Stimulated activated CD8-positive, alpha-beta memory T cell treated with anti-CD3 and anti-CD28 coated beads, Interleukin-7, amount 100 ng/mL, for 48 hours (primary cell): ENCODE measurements around the gene FBXO27.
A peak's percentile ranks its signal among the peaks of the same experiment; 100 is the strongest.
"Not testable (repeated sequence)": the region's sequence is repeated elsewhere in the genome, so short reads cannot be mapped to it uniquely, and the experiment has no call there.

Experiments used
- DNase-seq, 2 donors: peaks; one replicate each; pipeline ENCODE4 v3.0.0-alpha.2; 2020; ENCODE audit warnings: low read depth in 1 of 2; ENCODE audit errors: extremely low read depth in 1 of 2

Gene FBXO27

DNA sequence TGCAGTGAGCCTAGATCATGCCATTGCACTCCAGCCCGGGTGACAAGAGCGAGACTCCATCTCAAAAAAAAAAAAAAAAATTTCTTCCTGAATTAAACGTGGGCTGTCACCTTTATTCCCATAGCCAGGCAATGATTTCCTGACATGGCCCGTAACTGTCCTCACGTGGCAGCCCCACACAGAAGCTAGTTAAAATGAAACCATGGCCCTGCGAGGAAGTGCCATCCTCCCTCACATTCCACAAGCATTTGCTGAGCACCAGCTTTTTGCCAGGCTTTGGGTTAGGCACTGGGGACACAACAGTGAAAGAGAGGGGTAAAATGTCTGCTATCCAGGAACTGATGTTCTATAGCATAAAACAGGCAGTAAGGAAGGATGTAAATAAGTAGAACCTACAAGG, 13.2 kb upstream of the FBXO27 start:
- no peak for DNase-seq

DNA sequence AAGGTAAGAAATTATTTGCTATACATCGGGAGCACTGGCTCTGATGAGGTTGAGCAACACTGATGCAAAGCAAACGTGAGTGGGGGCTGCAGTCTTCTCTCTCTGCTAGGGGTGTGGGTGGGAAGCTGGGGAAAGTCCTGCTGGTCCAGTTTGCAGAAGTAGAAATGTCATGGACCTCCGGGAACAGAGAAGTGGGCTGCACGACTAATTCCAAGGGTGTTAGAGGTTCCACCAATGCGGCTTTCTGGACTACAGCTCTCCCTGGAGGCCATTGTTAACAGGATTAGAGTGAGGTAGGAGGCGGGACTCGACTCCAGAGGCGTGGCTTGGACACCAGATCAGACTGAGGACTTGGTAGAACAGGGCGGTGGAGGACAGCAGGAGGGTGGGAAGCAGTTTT, 5.7 kb upstream of the FBXO27 start:
- DNase-seq = no peak

DNA sequence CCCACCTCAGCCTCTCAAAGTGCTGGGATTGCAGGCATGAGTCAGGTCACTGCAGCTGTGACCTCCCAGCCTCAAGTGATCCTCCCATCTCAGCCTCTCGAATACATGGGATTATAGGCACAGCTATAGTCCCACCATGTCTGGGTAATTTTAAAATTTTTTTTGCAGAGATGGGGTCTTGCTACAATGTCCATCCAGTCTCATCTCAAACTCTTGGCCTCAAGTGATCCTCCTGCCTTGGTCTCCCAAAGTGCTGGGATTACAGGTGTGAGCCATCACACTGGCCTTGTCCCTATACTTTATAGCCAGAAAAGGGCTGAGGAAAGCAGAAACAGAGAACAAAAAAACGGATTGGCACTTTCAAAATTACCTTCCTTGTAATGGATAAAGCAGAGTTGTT, 4.8 kb upstream of the FBXO27 start:
- DNase-seq = no peak

DNA sequence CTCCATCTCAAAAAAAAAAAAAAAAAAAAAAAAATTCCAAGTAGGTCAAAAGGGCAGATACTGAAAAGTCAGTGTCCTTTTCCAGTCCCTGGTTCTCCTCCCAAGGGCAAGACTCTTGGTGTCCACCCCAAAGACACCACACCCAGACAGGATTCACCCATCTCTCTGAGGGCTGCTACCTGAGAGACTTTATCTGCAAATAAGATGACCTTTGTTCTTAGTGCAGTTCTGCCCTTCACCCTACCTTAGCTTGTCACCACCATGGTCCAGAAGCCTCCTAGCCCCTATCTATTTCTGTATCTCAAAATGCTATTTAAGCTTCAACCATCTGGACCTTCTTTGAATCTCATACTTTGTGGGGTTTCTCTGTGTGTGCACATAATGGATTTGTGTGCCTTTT, 4.2 kb upstream of the FBXO27 start:
- DNase-seq = no peak

DNA sequence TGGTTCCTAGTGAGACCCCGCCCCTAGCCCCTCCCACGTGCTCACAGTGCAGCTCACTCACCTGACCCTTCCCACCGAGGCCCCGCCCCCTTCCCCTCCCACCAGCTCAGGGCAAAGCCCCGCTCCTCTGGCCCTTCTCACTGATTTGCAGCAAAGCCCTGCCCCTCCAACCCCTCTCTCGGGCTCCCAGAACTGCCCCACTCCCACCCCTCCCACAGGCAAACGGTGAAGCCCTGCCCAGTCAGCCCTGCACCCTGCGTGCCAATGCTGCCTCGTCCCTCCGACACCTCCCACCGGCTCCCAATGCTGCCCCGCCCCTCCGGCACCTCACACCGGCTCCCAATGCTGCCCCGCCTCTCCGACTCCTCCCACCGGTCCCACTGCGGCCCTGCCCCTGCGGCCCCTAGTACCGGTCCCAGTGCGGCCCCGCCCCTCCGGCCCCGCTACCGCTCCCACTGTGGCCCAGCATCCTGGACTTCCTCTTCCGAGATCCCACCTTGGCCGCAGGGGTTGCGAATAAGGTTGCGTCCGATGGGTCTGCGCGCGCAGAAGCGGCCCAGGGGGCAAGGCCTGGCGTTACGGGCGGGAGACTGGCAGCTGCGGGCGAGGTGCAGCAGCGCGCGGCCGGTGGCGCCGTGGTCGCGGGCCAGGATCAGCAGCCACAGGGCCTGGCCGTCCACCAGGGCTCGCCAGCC, 834 bp downstream of the FBXO27 start:
- peak; percentile 62 to 84 for DNase-seq

DNA sequence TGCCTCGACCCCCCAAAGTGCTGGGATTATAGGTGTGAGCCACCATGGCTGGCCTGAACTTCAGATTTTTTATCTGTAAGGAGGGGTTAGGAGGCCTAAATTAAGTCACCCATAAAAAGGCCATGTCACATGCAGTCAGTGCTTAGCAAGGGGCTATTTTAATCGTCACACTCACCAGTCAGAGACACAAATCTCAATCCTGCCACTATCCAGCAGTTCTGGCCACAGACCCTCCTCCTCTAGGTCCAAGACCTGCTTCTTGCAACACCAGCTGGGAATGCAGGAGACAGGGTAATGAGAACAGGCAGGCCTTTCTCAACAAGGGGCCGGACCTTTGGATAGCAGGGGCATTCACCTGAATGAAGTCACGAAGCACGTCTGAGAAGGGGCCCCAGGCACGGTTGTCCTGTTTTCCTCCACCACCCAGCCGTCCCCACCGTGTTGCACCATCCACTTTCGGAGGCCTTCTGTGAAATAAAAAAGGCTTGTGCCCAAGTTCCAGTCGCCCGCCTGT, 1.4 kb downstream of the FBXO27 start:
- no peak for DNase-seq

DNA sequence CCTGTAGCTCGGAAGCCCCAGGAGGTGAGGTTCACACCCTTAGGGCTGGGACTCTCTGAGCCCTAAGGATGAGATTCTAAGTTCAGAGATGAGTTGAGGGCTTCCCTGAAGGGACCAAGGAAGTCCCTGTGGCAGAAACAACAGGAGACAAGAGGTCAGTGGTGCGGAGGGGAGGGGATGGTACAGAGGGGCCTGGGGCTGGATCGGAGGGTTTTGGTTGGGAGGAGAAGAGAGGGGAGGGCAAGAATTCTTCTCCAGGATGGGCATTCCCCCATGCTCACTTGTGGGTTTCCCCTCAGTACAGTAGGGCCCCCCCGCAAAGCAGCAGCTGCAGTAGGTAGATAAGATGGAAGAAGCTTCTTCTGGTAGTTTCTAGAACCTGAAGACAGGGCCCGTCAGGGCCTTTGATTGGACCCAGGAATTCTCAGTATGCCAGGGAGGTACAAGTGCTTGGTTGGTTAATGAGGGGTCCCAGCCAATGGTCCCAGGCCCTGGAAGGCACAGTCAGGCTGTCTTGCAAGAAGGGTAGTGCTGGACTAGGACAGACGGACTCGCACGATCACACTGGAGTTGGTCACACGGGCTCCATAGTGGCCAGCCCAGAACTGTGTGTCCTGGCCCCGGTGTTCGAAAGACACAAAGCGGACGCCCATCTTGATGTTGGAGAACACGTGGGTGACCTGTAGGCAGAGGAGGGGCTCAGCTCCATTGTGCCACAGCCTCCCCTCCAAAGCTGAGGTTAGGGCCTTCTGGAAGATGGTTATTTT, 7.3 kb downstream of the FBXO27 start:
- DNase-seq = no peak

DNA sequence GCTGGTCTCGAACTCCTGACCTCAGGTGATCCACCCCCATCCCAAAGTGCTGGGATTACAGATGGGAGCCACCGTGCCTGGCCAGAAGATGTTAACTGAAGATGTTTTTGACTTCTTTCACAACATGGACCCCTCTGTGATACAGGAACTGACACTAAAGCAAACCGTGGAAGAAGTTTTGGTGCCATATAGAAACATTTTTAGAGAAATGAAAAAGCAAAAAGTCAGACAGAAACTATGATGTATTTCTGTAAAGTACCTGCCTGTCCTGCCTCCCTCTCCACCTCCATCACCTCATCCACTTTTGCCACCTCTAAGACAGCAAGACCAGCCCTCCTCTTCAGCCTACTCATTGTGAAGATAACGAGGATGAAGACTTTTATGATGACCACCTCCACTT, 11.3 kb downstream of the FBXO27 start:
- no peak for DNase-seq

DNA sequence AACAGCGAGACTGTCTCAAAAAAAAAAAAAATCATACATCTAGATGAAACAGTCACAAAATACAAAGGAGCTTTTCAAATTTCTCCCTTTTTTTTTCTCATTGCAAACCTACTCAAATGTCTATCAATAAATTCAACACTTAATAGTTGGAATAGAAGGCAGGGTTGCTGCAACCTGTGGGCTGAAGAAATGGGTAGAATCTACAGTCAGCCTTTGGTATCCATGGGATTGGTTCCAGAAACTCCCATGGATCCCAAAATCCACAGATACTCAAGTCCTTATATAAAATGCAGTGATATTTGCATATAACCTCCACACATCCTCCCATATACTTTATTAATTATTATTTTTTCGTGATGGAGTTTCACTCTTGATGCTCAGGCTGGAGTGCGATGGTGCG, 14.7 kb downstream of the FBXO27 start:
- DNase-seq = no peak

DNA sequence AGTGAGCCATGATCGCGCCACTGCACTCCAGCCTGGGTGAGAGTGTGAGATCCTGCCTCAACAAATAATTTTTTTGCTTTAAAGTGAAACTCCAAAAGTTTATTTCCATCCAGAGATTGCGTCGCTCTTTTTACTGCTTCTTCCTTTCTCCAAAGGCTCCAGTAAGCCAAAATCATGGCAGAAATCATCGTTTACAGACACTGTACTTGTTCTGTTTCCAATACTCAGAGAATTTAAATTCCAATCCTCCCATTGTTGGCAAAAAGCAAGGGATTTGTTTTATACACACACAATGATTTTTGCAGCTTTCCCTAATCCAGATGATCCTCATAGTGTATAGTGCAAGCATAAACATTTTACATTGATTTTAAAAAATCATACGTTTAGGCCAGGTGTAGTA, 15.3 kb downstream of the FBXO27 start:
- DNase-seq = no peak

DNA sequence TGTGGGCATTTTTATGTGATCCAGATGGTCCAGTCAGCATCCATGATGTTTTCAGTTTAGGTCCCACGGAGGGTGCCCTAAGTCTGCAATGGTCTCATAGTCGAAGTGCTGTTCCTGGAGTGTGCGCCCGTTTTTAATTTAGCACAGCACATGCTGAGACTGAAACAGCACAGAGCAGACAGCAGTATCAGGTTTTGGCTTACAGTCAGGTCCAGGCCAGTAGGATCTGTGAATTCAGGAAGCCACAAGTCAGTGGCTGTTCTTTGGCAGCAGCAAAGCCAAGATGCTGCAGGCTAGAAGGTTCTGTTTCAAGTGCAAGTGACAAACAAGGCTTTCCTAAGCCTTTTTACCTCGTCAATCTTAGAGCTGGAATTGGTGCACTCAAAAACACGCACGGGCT, 18.3 kb downstream of the FBXO27 start:
- DNase-seq = no peak

DNA sequence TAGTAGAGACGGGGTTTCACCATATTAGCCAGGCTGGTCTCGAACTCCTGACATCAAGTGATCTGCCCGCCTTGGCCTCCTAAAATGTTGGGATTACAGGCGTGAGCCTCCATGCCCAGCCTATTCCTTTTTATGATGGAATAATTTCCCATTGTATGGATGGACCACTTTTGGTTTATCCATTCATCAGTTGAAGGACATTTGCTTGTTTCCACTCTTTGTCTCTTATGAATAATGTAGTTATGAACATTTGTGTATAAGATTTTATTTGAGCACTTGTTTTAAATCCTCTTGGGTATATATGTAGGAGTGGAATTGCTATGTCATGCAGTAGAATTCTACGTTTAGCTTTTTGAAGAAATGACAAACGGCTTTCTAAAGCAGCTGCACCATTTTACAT, 23.3 kb downstream of the FBXO27 start:
- no peak for DNase-seq

DNA sequence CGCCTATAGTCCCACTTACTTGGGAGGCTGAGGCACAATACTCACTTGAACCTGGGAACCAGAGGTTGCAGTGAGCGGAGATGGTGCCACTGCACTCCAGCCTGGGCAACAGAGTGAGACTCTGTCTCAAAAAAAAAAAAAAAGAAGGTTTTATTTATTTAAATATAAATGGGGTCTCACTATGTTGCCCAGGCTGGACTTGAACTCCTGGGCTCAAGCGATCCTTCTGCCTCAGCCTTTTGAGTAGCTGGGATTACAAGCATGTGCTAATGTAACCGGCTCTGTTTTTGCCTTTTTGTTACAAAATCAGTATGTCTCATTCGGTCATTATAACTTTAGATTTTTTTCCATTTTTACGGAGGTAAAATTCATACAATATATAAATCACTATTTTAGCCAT, 24.2 kb downstream of the FBXO27 start:
- DNase-seq = no peak

DNA sequence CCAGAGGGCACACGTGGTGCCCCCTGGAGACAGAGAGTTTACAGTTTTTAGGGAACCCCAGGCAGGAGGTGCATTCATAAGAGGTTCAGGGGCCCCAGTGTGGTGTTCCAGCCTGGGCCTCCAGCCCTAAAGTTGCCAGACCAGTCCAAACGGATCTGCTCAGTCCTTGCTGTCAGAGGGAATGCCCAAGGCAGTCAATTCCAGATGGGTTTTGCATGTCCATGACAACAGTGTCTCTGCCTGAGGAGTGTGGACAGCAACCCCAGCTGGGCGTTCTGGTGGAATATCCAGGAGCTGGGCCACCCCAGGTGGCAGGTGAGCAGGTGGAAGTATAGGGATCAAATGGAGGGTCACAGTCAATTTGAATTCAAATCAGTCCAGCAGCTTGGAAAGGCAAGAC, 25.3 kb downstream of the FBXO27 start:
- no peak for DNase-seq

DNA sequence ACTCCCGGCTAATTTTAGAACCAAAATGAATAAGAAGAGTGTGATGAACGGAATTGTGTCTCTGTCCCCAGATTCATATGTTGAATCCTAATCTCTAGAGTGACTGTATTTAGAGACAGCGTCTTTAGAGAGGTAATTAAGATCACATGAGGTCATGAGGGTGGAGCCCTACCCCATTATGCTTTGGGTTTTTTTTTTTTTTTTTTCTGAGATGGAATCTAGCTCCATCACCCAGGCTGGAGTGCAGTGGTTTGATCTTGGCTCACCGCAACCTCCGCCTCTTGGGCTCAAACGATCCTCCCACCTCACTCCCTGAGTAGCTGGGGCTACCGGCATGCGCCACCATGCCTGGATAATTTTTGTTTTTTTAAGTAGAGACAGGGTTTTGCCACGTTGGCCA, 27.9 kb downstream of the FBXO27 start:
- no peak for DNase-seq

DNA sequence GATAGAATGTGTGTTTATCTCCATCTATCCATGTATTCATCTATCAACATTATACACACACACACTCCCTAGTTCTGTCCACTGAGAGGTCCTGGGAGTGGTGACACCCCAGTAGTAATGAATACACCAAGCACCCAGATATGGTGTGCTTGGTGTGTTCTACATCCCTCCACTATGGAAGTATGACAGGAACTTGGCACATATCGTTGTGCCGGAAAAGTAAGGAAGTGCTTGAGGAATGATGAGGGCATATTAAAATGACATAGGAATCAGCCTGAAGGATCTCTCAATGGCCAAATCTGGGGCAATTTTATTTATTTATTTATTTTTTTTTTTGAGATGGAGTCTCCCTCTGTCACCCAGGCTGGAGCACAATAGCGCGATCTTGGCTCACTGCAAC, 28.6 kb downstream of the FBXO27 start:
- no peak for DNase-seq

DNA sequence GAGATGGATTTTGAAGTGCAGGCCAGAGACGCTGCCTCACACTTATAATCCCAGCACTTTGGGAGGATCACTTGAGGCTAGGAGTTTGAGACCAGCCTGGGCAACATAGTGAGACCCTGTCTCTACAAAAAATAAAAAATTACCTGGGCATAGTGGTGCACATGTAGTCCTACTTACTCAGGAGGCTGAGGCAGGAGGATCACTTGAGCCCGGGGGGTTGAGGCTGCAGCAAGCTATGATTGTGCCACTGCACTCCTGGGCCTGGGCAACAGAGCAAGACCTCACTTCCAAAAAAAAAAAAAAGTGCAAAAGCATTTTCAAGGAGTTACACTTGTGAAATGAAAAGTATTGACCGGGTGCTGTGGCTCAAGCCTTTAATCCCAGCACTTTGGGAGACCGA, 29.2 kb downstream of the FBXO27 start:
- DNase-seq = no peak

DNA sequence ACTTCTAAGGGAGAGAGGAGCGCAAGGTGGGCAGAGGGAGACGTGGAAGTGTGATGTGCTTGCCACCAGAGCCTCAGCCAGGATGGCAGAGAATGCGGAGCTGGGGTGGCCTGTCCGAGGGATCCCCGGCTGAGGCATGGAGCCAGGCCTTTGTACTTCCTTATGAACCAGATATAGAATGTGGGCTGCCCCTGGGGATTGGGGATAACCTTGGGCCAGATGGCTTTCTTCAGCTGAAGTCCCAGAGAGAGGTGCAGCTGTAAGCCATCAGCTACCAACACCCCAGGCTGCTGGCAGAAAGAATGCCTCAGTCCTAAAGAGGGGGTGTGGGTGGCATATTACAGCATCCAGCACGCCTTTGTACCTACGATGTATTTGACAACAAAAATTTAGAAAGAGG, 31.3 kb downstream of the FBXO27 start:
- DNase-seq = no peak

DNA sequence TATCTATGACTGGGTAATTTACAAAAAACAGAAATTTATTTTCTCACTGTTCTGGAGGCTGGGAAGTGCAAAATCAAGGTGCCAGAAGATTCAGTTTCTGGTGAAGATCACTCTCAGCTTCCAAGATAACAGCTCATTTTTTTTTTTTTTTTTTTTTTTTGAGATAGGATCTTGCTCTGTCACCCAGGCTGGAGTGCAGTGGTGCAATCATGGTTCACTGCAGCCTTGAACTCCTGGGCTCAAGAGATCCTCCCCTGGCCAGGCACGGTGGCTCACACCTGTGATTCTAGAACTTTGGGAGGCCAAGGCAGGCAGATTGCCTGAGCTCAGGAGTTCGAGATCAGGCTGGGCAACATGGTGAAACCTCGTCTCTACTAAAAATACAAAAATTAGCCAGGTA, 34.8 kb downstream of the FBXO27 start:
- not testable (repeated sequence) for DNase-seq

DNA sequence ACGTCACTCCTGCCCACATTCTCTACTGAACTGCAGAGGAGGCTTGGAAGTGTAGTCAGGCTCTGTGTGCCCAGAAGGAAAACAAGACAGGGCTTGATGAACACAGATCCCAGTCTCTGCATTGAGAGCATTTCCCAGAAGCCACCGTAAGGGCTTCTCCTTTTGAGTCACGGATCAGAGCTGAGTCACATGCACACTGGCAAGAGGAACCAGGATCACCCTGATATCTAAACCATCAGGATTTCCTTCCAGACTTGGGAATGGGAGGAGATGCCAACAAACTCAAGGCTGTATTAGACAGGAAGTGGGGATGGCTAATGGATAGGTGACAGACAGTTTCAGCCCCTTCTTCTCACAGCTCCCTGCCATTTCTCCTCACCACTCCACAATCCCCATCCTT, 39.1 kb downstream of the FBXO27 start:
- DNase-seq = no peak

DNA sequence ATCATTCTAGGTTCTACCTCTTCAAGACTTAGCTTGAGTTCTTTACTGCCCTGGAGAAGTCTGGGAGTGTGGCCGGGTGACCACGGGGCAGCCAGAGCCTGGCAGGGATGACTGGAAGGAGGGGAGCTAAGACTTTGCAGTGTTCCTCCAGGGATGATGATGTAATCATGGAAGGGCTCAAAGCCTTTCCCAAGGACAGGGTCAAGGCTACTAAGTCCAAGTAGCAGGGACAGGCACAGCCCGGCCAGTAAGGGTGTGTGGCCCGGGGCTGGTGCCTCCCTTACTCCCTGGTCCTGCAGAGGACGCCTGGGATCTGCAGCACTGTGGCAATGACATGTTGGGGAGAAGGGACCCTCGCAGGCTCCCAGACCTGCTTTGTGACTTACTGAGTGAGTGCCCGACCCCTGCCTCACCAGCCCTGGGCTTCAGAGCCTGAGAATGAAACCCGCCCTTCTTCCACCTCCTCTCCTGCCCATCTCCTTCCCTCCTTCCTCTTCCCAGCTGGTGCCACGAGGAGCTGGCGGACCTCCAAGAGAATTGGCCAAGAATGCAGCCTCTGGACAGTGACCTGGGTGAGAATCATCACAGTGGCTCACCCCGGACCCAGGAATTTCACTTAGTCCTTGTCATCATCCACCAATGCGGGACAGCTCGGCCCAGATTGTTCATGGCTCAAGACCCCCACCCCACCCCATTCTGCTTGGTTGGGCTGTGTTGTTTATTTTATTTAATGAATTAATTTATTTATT, 41.2 kb downstream of the FBXO27 start:
- no peak for DNase-seq

DNA sequence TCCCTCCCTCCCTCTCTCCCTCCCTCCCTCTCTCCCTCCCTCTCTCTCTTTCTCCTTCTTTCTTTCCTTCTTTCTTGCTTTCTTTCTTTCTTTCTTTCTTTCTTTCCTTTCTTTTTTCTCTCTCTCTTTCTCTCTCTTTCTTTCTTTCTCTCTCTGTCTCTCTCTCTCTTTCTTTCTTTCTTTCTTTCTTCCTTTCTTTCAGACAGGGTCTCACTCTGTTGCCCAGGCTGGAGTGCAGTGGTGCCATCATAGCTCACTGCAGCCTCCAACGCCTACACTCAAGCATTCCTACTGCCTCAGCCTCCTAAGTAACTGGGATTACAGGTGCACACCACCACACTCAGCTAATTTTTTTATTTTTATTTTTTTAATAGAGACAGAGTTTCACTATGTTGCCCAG, 42.7 kb downstream of the FBXO27 start:
- not testable (repeated sequence) for DNase-seq
